ENCODE data around the gene ARHGEF26. TPM values are rescaled to one million over a fixed set of nuclear protein-coding genes. Genes with fewer than 3 reads are reported as not detected.

ARHGEF26 gene
- total RNA-seq, 1 experiment from 2014 or later, result 13.7 TPM

DNA sequence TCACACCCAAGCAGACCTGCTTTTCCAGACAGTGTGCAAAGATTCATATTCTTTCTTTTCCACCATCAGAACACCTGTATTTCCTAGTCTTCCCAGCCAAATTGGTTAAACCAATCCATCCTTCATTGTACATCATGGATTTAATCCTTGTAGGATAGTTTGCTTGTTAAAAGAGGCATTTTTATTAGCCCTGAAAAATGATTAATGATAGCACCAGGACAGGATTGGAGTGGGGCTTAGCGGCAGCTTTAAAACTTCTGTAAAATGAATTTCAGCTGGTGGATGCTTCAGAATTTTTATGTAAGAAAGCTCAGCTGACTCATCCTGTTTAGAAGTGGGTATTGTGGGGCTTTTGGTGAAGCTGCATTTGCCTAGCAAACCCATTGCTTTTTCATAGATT is 36.1 kb upstream of the ARHGEF26 start:
- no peaks in the 10 kb centered on the region; the same call in 1 of the 2 replicates for H3K27me3 Mint-ChIP-seq (ENCODE audit: low read depth)
- H3K79me2 ChIP-seq (ENCODE audit: insufficient read depth, low read length), result no peaks in the 10 kb centered on the region
- H3K4me1 ChIP-seq (ENCODE audit: insufficient read depth, low read length), result no peaks in the 10 kb centered on the region
- no peaks in the 10 kb centered on the region for H3K9me3 ChIP-seq (ENCODE audit: control insufficient read depth, low read depth, low read length)
- H3K27ac Mint-ChIP-seq, result no peak overlapping the region
- H2AFZ ChIP-seq (ENCODE audit: low read length), result no peak overlapping the region
- H3K14ac ChIP-seq (ENCODE audit: insufficient read depth, low read length), result no peak overlapping the region
- H3K23ac ChIP-seq (ENCODE audit: insufficient read length, low read depth, low read length), result no peak overlapping the region
- no peak overlapping the region for H2BK12ac ChIP-seq (ENCODE audit: insufficient read length, low read depth, low read length)
- H3K4me1 Mint-ChIP-seq, result 0 out of 4 replicates have a peak, but pooled peaks cover 0 to 2% of the 10 kb centered on the region in 2 experiments
- H4K20me1 ChIP-seq (ENCODE audit: control insufficient read depth, insufficient read depth, insufficient read length), result no peaks in the 10 kb centered on the region
- H2AK5ac ChIP-seq (ENCODE audit: insufficient read length, low read length), result no peak overlapping the region
- H3K9me3 Mint-ChIP-seq, result peaks cover 16 to 17% of the 10 kb centered on the region in 2 experiments
- no peak overlapping the region for H3K27ac ChIP-seq (ENCODE audit: insufficient read length, low read depth, low read length)
- H3K56ac ChIP-seq (ENCODE audit: insufficient read length, low read depth, low read length), result no peak overlapping the region
- peaks cover 6 to 28% (median 9%) of the 10 kb centered on the region in 3 experiments; a peak in 6 of 7 replicates for H3K36me3 Mint-ChIP-seq (ENCODE audit: insufficient read depth in 1 of 3, low read depth in 3 of 3)
- no peak overlapping the region for H4K91ac ChIP-seq (ENCODE audit: insufficient read length, low read depth, low read length)
- H3K4me3 Mint-ChIP-seq, result no peak overlapping the region
- no peaks in the 10 kb centered on the region for H3K79me1 ChIP-seq (ENCODE audit: insufficient read depth, low read depth, low read length, poor library complexity, severe bottlenecking)
- no peak for TF ChIP-seq CTCF (conservative IDR thresholded peaks at IDR 0.05)
- no peak overlapping the region for H4K5ac ChIP-seq (ENCODE audit: insufficient read length, low read depth, low read length)
- no peak overlapping the region for H2BK5ac ChIP-seq (ENCODE audit: insufficient read length, low read length)
- no peak overlapping the region for H3K4ac ChIP-seq (ENCODE audit: low read depth, low read length)
- H3K9ac ChIP-seq (ENCODE audit: extremely low read depth, insufficient read length, low read length), result no peak overlapping the region
- no peaks in the 10 kb centered on the region for H3K23me2 ChIP-seq (ENCODE audit: insufficient read length, low read depth, low read length, poor library complexity, severe bottlenecking)
- H2BK120ac ChIP-seq (ENCODE audit: low read depth, low read length, poor library complexity, severe bottlenecking), result no peak overlapping the region
- H4K8ac ChIP-seq (replicated peaks; ENCODE audit: insufficient read length, low read depth, low read length), result no peak overlapping the region
- no peak overlapping the region for H2BK20ac ChIP-seq (ENCODE audit: low read depth, low read length, poor library complexity, severe bottlenecking)
- DNase-seq, result no peak
- H3T11ph ChIP-seq (ENCODE audit: low read length), result no peak overlapping the region
- no peak overlapping the region for H3K18ac ChIP-seq (ENCODE audit: insufficient read length, low read depth, low read length)
- no peak overlapping the region for H3K4me2 ChIP-seq (ENCODE audit: insufficient read depth, insufficient read length, low read length)
- whole genome bisulfite sequencing (ENCODE audit: extremely low coverage, insufficient read length, low lambda C conversion rate), result no CpG with 5 or more reads among the region's 1 CpG
- H2BK15ac ChIP-seq (ENCODE audit: low read depth, low read length), result no peak overlapping the region
- no peaks in the 10 kb centered on the region for H3K27me3 ChIP-seq (ENCODE audit: insufficient read depth, low read length)

Data from H9 (cell line).